Daoy (cell line): Measurements from ENCODE around the gene TENT5C. TPM values are rescaled to one million over a fixed set of nuclear protein-coding genes. Genes with fewer than 3 reads are reported as not detected.

Source experiments
- DNase-seq: peaks from one replicate; pipeline ENCODE4 v3.0.0-alpha.2; 2015; ENCODE audit warnings: low read depth
- total RNA-seq: library from RNA; depleted of rRNA; stranded (reverse); fragments of >200 nt; shearing (Covaris generic); gene quantifications from 2 replicates; pipeline ENCODE4 v1.2.3, GENCODE V29; 2014

The TENT5C gene
- total RNA-seq, 1 experiment from 2014 or later = under 0.01 TPM

DNA sequence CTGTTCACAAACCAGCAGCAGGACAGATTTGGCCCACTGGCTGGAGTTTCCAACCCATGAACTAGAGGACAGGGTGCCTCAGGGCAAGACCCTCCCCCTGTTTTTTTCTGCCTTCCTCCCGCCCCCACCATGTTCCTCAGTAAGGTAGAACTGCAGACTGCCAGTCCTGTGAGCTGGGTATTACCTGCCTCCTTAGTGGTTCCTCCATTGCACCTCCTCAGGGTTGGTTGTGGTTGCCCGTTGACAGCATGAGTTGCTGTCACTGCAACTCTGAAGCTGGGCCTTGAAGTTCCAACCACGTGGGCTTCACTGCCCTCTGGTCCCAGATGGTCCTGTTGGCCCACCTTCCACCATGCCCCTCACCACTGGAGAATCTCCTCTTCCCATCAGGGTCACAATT lies 28.8 kb downstream of the TENT5C start:
- no peak for DNase-seq

GRCh38 chr1:117635805-117636204 lies 30.0 kb downstream of the TENT5C start:
- no peak for DNase-seq

GRCh38 chr1:117636637-117637425 lies 31.0 kb downstream of the TENT5C start:
- DNase-seq = no peak

DNA sequence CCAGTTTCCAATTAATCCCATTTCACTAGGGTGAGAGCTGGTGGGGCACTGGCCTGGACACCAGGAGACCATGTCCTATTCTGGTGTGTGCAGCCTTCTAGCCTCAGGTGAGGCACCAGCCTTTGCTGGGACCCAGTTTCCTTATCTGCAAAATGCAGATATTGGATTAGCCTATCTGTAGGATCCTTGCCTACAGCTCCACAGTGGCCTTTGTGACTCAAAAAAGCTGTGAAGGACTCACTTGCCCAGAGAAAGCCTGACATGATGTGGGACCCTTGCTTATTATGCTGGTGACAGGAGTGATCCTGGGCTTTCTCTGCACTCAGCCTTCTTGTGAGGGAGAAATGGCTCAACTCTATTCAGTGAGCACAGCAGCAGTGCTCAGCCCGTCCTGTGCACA lies 32.3 kb downstream of the TENT5C start:
- no peak for DNase-seq

DNA sequence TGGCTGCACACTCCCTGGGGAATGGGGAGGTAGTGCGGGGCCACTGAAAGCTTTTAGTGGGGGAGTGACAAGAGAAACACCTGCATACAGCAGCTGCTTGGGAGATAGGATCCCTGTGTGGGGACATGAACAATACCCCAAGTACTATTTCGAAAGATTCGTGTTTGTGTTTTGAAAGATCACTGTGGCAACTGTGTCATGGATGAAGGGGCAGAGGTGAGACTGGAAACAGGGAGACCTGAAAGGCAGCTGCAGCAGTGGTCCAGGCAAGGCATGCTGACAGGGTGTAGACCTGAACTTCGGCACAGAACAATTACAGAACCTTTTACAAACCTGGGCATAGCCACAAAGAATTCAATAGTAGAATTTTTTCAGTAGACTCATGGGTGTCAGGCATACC lies 32.9 kb downstream of the TENT5C start:
- DNase-seq = no peak

DNA sequence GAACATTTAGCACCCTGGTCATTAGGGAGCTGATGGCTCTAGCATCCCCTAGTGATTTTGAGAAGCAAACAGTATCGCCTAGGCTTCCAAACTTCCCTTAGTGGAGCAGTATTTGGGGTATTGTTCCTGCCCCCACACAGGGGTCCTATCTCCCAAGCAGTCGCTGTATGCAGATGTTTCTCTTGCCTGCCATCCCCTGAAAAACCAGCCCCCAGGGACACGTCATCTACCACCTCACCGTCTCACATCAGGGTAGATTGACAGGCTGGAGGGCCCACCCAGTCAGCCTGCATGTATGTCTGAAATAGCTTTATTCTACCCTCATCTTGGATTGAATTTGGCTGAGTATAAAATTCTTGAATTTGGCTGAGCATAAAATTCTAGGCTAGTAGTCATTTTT lies 33.9 kb downstream of the TENT5C start:
- DNase-seq = no peak

- no peak for DNase-seq
Observed at GRCh38 chr1:117641536-117641935, 35.7 kb downstream of the TENT5C start.

GRCh38 chr1:117642963-117643362 lies 37.1 kb downstream of the TENT5C start:
- no peak for DNase-seq

DNA sequence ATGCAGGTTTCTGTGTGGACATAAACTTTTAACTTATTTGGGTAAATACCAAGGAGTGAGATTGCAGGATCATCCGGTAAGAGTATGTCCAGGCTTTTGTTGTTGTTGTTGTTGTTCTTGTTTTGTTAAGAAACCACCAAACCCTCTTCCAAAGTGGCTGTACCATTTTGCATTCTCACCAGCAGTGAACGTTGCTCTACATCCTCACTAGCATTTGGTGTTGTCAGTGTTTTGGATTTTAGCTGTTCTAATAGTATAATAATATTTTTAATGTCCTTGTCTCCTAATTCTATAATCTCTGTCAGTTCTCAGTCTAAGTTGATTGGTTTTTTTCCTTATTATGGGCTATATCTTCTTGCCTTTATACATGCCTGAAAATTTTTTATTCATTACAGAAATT lies 37.8 kb downstream of the TENT5C start:
- DNase-seq = no peak

GRCh38 chr1:117644696-117645311 lies 39.0 kb downstream of the TENT5C start:
- no peak for DNase-seq

DNA sequence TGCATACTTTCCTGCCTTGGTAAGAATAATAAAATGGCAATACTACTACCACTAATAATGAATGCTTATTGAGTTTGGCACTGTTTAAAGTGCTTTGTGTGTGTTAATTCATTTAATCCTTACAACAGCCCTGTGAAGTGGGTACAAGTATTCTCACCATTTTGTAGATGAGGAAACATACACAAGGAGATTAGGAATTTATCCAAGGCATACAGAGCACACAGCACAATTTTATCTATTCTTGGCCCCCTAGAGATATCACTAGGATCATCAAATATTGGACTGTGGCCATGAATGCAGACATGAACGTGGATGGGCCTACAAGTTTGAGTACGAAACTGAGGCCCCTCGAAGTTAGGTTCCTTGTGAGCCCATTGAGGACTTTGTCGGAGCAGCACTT lies 39.5 kb downstream of the TENT5C start:
- DNase-seq = no peak

GRCh38 chr1:117646007-117646811 lies 40.4 kb downstream of the TENT5C start:
- DNase-seq = no peak

- DNase-seq = no peak
Observed at GRCh38 chr1:117646956-117647355, 41.1 kb downstream of the TENT5C start.

GRCh38 chr1:117648015-117648414 lies 42.2 kb downstream of the TENT5C start:
- no peak for DNase-seq

DNA sequence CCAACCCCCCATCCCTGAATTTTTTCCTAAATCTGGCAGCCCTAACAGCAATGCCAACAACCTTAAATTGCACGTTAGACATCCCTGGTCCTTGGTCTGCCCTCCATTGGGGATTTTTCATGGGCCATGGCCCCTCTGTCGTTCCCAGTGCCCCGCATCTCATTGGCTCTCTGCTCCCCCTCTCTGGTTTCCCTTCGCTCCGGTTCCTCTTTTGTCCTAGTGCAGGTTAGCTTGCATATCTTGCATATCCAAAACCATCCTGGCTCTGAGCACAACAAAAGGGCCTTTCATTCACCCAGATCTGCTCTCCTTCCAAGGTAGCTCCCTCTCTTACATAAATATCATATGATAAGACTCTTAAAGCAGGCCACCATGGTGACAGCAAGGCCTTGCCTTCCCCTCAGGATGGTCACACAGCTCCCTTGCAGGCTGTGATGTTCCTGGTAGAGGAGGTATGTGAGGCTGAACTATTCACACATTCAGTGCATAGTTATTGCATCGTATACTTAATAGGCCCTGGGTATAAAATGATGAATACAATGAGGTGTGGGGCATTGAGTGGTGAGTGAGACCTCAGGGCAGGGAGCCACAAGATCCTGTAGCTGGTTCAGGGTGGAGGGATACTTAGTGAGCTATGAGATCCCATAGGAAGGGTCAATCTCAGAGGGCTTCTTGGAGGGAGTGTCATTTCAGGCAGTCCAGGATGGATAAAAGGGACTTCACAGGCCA lies 45.2 kb downstream of the TENT5C start:
- no peak for DNase-seq

GRCh38 chr1:117651616-117652015 lies 45.8 kb downstream of the TENT5C start:
- no peak for DNase-seq

- DNase-seq = peak; percentile 60
Observed at GRCh38 chr1:117652421-117652820, 46.6 kb downstream of the TENT5C start.

DNA sequence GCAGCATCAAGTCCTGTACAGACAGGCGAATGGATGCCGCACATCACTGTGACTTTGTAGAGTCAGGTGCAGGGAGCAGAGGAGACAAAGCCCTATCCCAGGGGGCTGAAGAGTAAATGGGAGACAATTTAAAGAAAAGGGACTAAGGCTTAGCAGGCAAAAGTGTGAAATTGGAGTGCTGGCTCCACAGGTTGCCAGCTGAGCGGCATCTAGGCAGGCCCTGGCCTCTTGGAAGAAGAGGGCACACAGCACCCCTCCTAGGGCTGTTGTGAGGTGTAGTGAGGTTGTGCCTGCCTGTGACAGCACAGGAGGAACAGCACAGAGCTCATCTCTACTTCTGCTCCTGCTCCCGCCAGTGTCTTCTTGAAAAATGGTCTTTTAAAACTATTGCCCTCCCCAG lies 47.3 kb downstream of the TENT5C start:
- DNase-seq = no peak

DNA sequence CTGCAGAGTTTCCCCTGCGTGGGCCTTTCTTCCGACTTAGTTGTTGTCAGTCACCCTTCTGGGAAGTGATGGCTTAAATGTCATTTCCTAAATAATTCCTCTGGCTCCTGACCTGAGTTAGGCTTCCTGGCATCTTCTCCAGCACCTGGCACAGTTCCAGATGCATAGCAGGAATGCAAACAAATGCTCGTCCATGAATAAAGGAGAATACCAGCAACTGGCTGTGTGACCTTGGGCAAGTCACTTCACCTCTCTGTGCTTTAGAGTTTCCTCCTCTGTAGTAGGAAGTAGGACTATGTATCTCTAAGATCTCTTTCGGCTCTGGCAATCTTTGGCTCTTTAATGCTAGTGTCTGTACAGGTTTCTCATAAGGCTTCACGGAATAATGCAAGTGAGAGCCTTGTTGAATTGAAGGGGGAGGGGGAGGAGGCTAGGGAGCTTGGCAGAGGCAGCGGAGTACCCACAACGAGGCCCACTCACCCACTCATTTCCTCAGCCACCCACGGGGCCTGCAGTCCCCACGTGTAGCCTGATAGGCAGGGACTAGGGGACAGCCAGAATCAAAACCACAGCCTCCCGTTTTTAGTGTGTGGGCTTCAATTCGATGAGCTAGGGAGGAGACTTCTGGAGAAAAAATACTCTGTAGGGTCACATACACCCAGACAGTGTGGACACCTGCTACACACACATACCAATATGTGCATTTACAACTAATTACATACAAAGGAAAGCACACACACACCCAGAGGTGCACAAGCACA lies 48.1 kb downstream of the TENT5C start:
- no peak for DNase-seq

GRCh38 chr1:117654493-117655219 lies 48.8 kb downstream of the TENT5C start:
- no peak for DNase-seq

DNA sequence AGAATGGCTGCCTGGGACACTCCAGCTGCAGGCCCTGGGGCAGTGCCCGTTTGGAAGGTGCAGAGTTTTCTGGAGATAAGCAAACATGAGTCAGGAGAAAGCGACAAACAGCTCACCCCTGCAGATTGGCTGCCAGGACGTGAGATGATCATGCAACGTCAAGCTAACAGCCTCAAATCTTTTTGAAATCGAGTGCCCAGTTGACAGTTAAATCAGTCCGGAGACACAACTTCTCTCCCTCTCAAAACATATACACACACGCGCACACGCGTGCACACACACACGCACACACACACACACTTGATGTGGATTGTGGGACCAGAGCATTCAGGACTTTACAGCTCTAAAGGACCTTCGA lies 49.4 kb downstream of the TENT5C start:
- DNase-seq = peak; percentile 69
